ENCODE measurements around the gene PI16. TPM values are rescaled to one million over a fixed set of nuclear protein-coding genes. Genes with fewer than 3 reads are reported as not detected.

PI16 gene
- polyA plus RNA-seq, 1 of the 3 experiments (the other 2 are of a cell fraction): 0.02 TPM

GRCh38 chr6:36953931-36954261, 642 bp upstream of the PI16 start (continued):
- TF ChIP-seq ZBTB33 (IDR thresholded peaks at IDR 0.05; ENCODE audit: borderline replicate concordance, low read depth) (no peak), RCOR1 (IDR thresholded peaks at IDR 0.05; ENCODE audit: low read length) (no peak), CTCF (IDR thresholded peaks at IDR 0.05) (no peak), EP300 (IDR thresholded peaks at IDR 0.05; ENCODE audit: borderline replicate concordance in 1 of 2, low read depth in 1 of 2, low read length in 1 of 2) (no peak), SIN3A (IDR thresholded peaks at IDR 0.05; ENCODE audit: borderline replicate concordance, low read depth, low read length) (no peak), PBX3 (IDR thresholded peaks at IDR 0.05) (no peak)

GRCh38 chr6:36955136-36955535, 598 bp downstream of the PI16 start:
- 90% methylated on average over 6 of the region's 6 CpGs for WGBS (ENCODE audit: low lambda C conversion rate)
- H3K36me3 ChIP-seq (replicated peaks in 1 of 2; ENCODE audit: control insufficient read depth in 1 of 2, insufficient read depth in 2 of 2, low read length in 1 of 2): no peaks in the 10 kb centered on the region
- H3K79me2 ChIP-seq (ENCODE audit: insufficient read depth): no peaks in the 10 kb centered on the region
- no peak for DNase-seq
- no peak overlapping the region for H3K27ac ChIP-seq (ENCODE audit: low read depth in 2 of 2, low read length in 1 of 2)
- TF ChIP-seq YY1 (IDR thresholded peaks at IDR 0.05; ENCODE audit: low read depth) (no peak), MXI1 (IDR thresholded peaks at IDR 0.05; ENCODE audit: low read depth, low read length) (no peak), EZH2phosphoT487 (IDR thresholded peaks at IDR 0.05; ENCODE audit: borderline replicate concordance, low read depth) (no peak), RCOR1 (IDR thresholded peaks at IDR 0.05; ENCODE audit: low read length) (no peak), FOXJ3 (CRISPR knock-in tag; IDR thresholded peaks at IDR 0.05) (no peak), IRF3 (IDR thresholded peaks at IDR 0.05; ENCODE audit: low read depth, low read length) (no peak), ELF1 (IDR thresholded peaks at IDR 0.05) (no peak), POLR2AphosphoS5 (IDR thresholded peaks at IDR 0.05; ENCODE audit: low read depth, low read length) (no peak), RXRA (IDR thresholded peaks at IDR 0.05; ENCODE audit: borderline replicate concordance, low read depth) (no peak), JUND (IDR thresholded peaks at IDR 0.05) (no peak), NFIC (IDR thresholded peaks at IDR 0.05; ENCODE audit: borderline replicate concordance) (no peak), REST (IDR thresholded peaks at IDR 0.05; ENCODE audit: low read depth, low read length) (no peak)
- H2AFZ ChIP-seq (ENCODE audit: low read depth): no peak overlapping the region
- H3K9me3 ChIP-seq: no peaks in the 10 kb centered on the region
- POLR2A ChIA-PET: interaction anchor here (0.7 to 1.1 kb wide), 2 partner anchors 249 to 1113 kb away, joined by 3 read pairs; no protein-coding TSS in a partner anchor
- H3K4me2 ChIP-seq: no peak overlapping the region
- H3K9me2 ChIP-seq: no peaks in the 10 kb centered on the region
- CTCF ChIA-PET: interaction anchor here (1.3 kb wide), 1 partner anchor 32 kb away, joined by 3 read pairs; no protein-coding TSS in a partner anchor
- no peaks in the 10 kb centered on the region for H3K27me3 ChIP-seq (ENCODE audit: insufficient read depth)
- peaks cover 4% of the 10 kb centered on the region for H3F3A ChIP-seq (replicated peaks; ENCODE audit: insufficient read depth)
- H3K9ac ChIP-seq: no peak overlapping the region
- no peaks in the 10 kb centered on the region; a peak in 1 of 4 replicates for H3K4me1 ChIP-seq (ENCODE audit: control insufficient read depth in 1 of 2, insufficient read depth in 2 of 2, low read depth in 1 of 2, low read length in 1 of 2)
- no peaks in the 10 kb centered on the region for H4K20me1 ChIP-seq (ENCODE audit: insufficient read depth)
- H3K4me3 ChIP-seq (ENCODE audit: low read depth in 2 of 2, low read length in 1 of 2): no peak overlapping the region
